Measurements from ENCODE around the gene UNC119B.

The UNC119B gene

GRCh38 chr12:120721866-120722265 lies 11.6 kb downstream of the UNC119B start:
- Mint-ChIP-seq H3K4me3 (no peak overlapping the region), H3K4me1 (peaks cover 18% of the 10 kb centered on the region), H3K36me3 (ENCODE audit: low read depth) (peaks cover 58% of the 10 kb centered on the region), H3K9me3 (no peaks in the 10 kb centered on the region), H3K27ac (no peak overlapping the region), H3K27me3 (ENCODE audit: low read depth, poor library complexity) (peaks cover 6% of the 10 kb centered on the region)
- TF ChIP-seq CTCF (IDR thresholded peaks at IDR 0.05), result no peak
- no peak for DNase-seq

GRCh38 chr12:120722784-120723183 lies 12.5 kb downstream of the UNC119B start:
- Mint-ChIP-seq H3K4me3 (no peak overlapping the region), H3K36me3 (ENCODE audit: low read depth) (peaks cover 54% of the 10 kb centered on the region), H3K4me1 (peaks cover 18% of the 10 kb centered on the region), H3K27ac (no peak overlapping the region), H3K9me3 (no peaks in the 10 kb centered on the region), H3K27me3 (ENCODE audit: low read depth, poor library complexity) (peaks cover 6% of the 10 kb centered on the region)
- DNase-seq, result no peak
- TF ChIP-seq CTCF (IDR thresholded peaks at IDR 0.05), result no peak

- H3K4me3 Mint-ChIP-seq, result peak overlapping the region; percentile 82
- TF ChIP-seq CTCF (IDR thresholded peaks at IDR 0.05), result no peak
- no peaks in the 10 kb centered on the region for H3K9me3 Mint-ChIP-seq
- H3K4me1 Mint-ChIP-seq, result peaks cover 18% of the 10 kb centered on the region
- H3K36me3 Mint-ChIP-seq (ENCODE audit: low read depth), result peaks cover 46% of the 10 kb centered on the region
- no peak overlapping the region for H3K27ac Mint-ChIP-seq
- peaks cover 6% of the 10 kb centered on the region for H3K27me3 Mint-ChIP-seq (ENCODE audit: low read depth, poor library complexity)
- no peak for DNase-seq
Observed at GRCh38 chr12:120724720-120725119, 14.5 kb downstream of the UNC119B start.

GRCh38 chr12:120725151-120725658 lies 14.9 kb downstream of the UNC119B start:
- no peak for DNase-seq
- TF ChIP-seq CTCF (IDR thresholded peaks at IDR 0.05), result no peak
- Mint-ChIP-seq H3K27me3 (ENCODE audit: low read depth, poor library complexity) (peaks cover 6% of the 10 kb centered on the region), H3K9me3 (no peaks in the 10 kb centered on the region), H3K4me1 (peaks cover 18% of the 10 kb centered on the region), H3K4me3 (peak overlapping the region; percentile 82), H3K27ac (no peak overlapping the region), H3K36me3 (ENCODE audit: low read depth) (peaks cover 47% of the 10 kb centered on the region)

- no peak for TF ChIP-seq CTCF (IDR thresholded peaks at IDR 0.05)
- Mint-ChIP-seq H3K4me3 (peak within 1 kb of the TSS; percentile 82), H3K9me3 (peaks cover 4% of the 10 kb centered on the region), H3K27me3 (ENCODE audit: low read depth, poor library complexity) (peaks cover 6% of the 10 kb centered on the region), H3K4me1 (peaks cover 18% of the 10 kb centered on the region), H3K36me3 (ENCODE audit: low read depth) (peaks cover 49% of the 10 kb centered on the region), H3K27ac (no peak within 1 kb of the TSS)
- peak; percentile 98 for DNase-seq
Observed at GRCh38 chr12:120725659-120726509, 15.6 kb downstream of the UNC119B start, which contains the start of gene ACADS. Gene ACADS, plus strand, starts transcription at chr12:120725826. Its CDS starts 60 bp downstream, at chr12:120725886.

- Mint-ChIP-seq H3K27ac (no peak overlapping the region), H3K27me3 (ENCODE audit: low read depth, poor library complexity) (peaks cover 6% of the 10 kb centered on the region), H3K4me1 (peaks cover 18% of the 10 kb centered on the region), H3K36me3 (ENCODE audit: low read depth) (peaks cover 46% of the 10 kb centered on the region), H3K4me3 (peak overlapping the region; percentile 82), H3K9me3 (peaks cover 4% of the 10 kb centered on the region)
- TF ChIP-seq CTCF (IDR thresholded peaks at IDR 0.05), result no peak
- DNase-seq, result no peak
Observed at GRCh38 chr12:120726510-120726793, 16.2 kb downstream of the UNC119B start.
